Astrocyte (in vitro differentiated cells and primary cell): ENCODE measurements around the gene FBLIM1. TPM values are rescaled to one million over a fixed set of nuclear protein-coding genes. Genes with fewer than 3 reads are reported as not detected.
"Not testable (repeated sequence)": the region's sequence is repeated elsewhere in the genome, so short reads cannot be mapped to it uniquely, and the experiment has no call there.

Source experiments
- DNase-seq: peaks from one replicate; pipeline ENCODE4 v3.0.0-alpha.2; 2010; ENCODE audit warnings: low read depth
- FAIRE-seq: peaks from 2 replicates; lab custom pipeline; 2011; peaks lifted over from hg19 to GRCh38; lab: Jason Lieb, UNC
- H2AFZ ChIP-seq: 2 replicates; pipeline ENCODE4 v1.6.0; 2012; ENCODE audit warnings: low read depth, low read length, inconsistent platforms
- H3K27ac ChIP-seq: 2 replicates; pipeline ENCODE4 v1.5.1; 2011; ENCODE audit warnings: low read depth, low read length, inconsistent platforms
- H3K27me3 ChIP-seq: 2 replicates; pipeline ENCODE4 v1.6.0; 2011; ENCODE audit warnings: low read length, inconsistent platforms; ENCODE audit not compliant: insufficient read depth
- H3K36me3 ChIP-seq: 2 replicates; pipeline ENCODE4 v1.5.1; 2011; ENCODE audit warnings: low read length, inconsistent platforms; ENCODE audit not compliant: insufficient read depth
- H3K4me1 ChIP-seq: 2 replicates; pipeline ENCODE4 v1.5.1; 2011; ENCODE audit warnings: low read length, inconsistent platforms; ENCODE audit not compliant: insufficient read depth
- H3K4me2 ChIP-seq: 2 replicates; pipeline ENCODE4 v1.6.0; 2012; ENCODE audit warnings: low read length, inconsistent platforms
- H3K4me3 ChIP-seq: 2 replicates; pipeline ENCODE4 v1.5.1; 2011; ENCODE audit warnings: low read depth, mild to moderate bottlenecking, low read length, inconsistent platforms; ENCODE audit not compliant: insufficient read depth
- H3K79me2 ChIP-seq: 2 replicates; pipeline ENCODE4 v1.6.0; 2012; ENCODE audit warnings: mild to moderate bottlenecking, low read length, inconsistent platforms; ENCODE audit not compliant: insufficient read depth
- H3K9ac ChIP-seq: 2 replicates; pipeline ENCODE4 v1.6.0; 2012; ENCODE audit warnings: mild to moderate bottlenecking, low read length, inconsistent platforms
- H3K9me3 ChIP-seq: 2 replicates; pipeline ENCODE4 v1.5.1; 2012; ENCODE audit warnings: low read depth, mild to moderate bottlenecking, low read length, inconsistent platforms; ENCODE audit not compliant: insufficient read depth
- H4K20me1 ChIP-seq: 2 replicates; pipeline ENCODE4 v1.6.0; 2012; ENCODE audit warnings: low read length, inconsistent platforms; ENCODE audit not compliant: insufficient read depth
- H3K27ac Mint-ChIP-seq: one replicate; pipeline ENCODE4 v1.8.0; 2021; ENCODE audit warnings: mild to moderate bottlenecking, mixed read lengths; ENCODE audit not compliant: unreplicated experiment
- H3K27me3 Mint-ChIP-seq: one replicate; pipeline ENCODE4 v1.8.0; 2021; ENCODE audit warnings: low read depth, mixed read lengths; ENCODE audit not compliant: unreplicated experiment
- H3K36me3 Mint-ChIP-seq: one replicate; pipeline ENCODE4 v1.8.0; 2021; ENCODE audit warnings: low read depth, mixed read lengths; ENCODE audit not compliant: unreplicated experiment
- H3K4me1 Mint-ChIP-seq: one replicate; pipeline ENCODE4 v1.8.0; 2021; ENCODE audit warnings: low read depth, mixed read lengths; ENCODE audit not compliant: unreplicated experiment
- H3K4me3 Mint-ChIP-seq: one replicate; pipeline ENCODE4 v1.8.0; 2021; ENCODE audit warnings: mild to moderate bottlenecking, moderate library complexity, mixed read lengths; ENCODE audit not compliant: unreplicated experiment
- H3K9me3 Mint-ChIP-seq: one replicate; pipeline ENCODE4 v1.8.0; 2021; ENCODE audit warnings: mild to moderate bottlenecking, mixed read lengths; ENCODE audit not compliant: unreplicated experiment
- EZH2 ChIP-seq: IDR thresholded peaks from 2 replicates; pipeline ENCODE4 v1.6.1; 2012; ENCODE audit warnings: mild to moderate bottlenecking, low read length, inconsistent platforms; ENCODE audit not compliant: insufficient read depth
- total RNA-seq: library from RNA; stranded (reverse); gene quantifications from 2 replicates; pipeline ENCODE4 v1.2.1, GENCODE V29; 2021
- TF ChIP-seq, protein P1 (sequence below): IDR thresholded peaks from 2 replicates; pipeline ENCODE4 v1.5.1; 2011; ENCODE audit warnings: low read depth, mild to moderate bottlenecking, inconsistent platforms, low read length, moderate library complexity; ENCODE audit not compliant: insufficient read depth

The FBLIM1 gene
- total RNA-seq, 1 donor from 2014 or later: 179 TPM

DNA sequence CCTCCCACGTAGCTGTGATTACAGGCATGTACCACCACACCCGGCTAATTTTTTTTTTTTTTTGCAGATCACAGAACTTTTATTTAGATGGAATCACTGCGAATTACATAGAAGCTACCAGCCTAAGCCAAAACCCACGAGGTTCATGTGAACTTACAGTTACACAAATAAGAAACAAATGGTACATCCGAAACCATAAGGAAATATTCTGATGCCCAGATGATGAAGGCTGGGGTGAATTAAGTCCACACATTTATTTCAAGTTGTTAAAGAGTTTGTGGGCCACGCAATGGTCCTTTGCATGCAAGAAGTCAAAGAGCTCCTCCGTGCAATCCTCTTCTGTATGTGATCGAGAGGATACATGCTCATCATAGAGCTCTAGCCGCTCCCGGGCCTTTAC lies 48.5 kb downstream of the FBLIM1 start:
- FAIRE-seq: no peak
- H3K27ac Mint-ChIP-seq: no peak overlapping the region

DNA sequence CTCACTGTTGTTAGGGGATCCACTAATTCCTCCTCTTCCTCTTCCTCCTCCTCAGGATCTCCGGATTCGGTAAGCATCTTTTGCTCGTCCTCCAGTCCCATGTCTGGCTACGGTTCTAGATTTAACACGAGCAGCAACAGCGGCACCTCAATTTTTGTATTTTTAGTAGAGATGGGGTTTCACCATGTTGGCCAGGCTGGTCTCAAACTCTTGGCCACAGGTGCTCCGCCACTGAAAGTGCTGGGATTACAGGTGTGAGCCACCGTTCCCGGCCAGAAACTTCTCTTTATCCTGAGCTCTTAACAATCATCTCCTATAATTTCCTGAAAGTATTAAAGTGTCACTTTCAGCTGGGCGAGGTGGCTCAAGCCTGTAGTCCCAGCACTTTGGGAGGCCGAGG lies 49.0 kb downstream of the FBLIM1 start, which contains the start of gene UQCRHL:
Gene UQCRHL, minus strand, starts transcription at position 101 of the 400 bp plus-strand sequence. Its CDS starts 0 bp downstream, at position 101.
- not testable (repeated sequence) for H3K4me3 ChIP-seq, H2AFZ ChIP-seq, H3K9ac ChIP-seq, H3K4me2 ChIP-seq, H3K9me3 Mint-ChIP-seq, H3K4me3 Mint-ChIP-seq, H3K27me3 ChIP-seq, H3K9me3 ChIP-seq, H3K79me2 ChIP-seq, H4K20me1 ChIP-seq, H3K27ac ChIP-seq, H3K36me3 Mint-ChIP-seq, H3K4me1 ChIP-seq, H3K36me3 ChIP-seq, H3K4me1 Mint-ChIP-seq, DNase-seq, H3K27me3 Mint-ChIP-seq, FAIRE-seq
- H3K27ac Mint-ChIP-seq: peak within 1 kb of the TSS; percentile 66

More for the DNA sequence above, 48.5 kb downstream of the FBLIM1 start:
- Mint-ChIP-seq H3K9me3 (no peaks in the 10 kb centered on the region), H3K4me1 (peaks cover 10% of the 10 kb centered on the region), H3K36me3 (no peaks in the 10 kb centered on the region), H3K27me3 (peaks cover 2% of the 10 kb centered on the region), H3K4me3 (no peak overlapping the region)
- Histone ChIP-seq H2AFZ (no peak overlapping the region), H3K27me3 (no peaks in the 10 kb centered on the region), H4K20me1 (no peaks in the 10 kb centered on the region), H3K4me2 (no peak overlapping the region), H3K9ac (no peak overlapping the region), H3K4me1 (peaks cover 9% of the 10 kb centered on the region), H3K4me3 (no peak overlapping the region), H3K9me3 (no peaks in the 10 kb centered on the region), H3K36me3 (no peaks in the 10 kb centered on the region), H3K27ac (no peak overlapping the region), H3K79me2 (no peaks in the 10 kb centered on the region)
- TF ChIP-seq, protein P1, sequence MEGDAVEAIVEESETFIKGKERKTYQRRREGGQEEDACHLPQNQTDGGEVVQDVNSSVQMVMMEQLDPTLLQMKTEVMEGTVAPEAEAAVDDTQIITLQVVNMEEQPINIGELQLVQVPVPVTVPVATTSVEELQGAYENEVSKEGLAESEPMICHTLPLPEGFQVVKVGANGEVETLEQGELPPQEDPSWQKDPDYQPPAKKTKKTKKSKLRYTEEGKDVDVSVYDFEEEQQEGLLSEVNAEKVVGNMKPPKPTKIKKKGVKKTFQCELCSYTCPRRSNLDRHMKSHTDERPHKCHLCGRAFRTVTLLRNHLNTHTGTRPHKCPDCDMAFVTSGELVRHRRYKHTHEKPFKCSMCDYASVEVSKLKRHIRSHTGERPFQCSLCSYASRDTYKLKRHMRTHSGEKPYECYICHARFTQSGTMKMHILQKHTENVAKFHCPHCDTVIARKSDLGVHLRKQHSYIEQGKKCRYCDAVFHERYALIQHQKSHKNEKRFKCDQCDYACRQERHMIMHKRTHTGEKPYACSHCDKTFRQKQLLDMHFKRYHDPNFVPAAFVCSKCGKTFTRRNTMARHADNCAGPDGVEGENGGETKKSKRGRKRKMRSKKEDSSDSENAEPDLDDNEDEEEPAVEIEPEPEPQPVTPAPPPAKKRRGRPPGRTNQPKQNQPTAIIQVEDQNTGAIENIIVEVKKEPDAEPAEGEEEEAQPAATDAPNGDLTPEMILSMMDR: no peak
- no peak for TF ChIP-seq EZH2
- DNase-seq: no peak

DNA sequence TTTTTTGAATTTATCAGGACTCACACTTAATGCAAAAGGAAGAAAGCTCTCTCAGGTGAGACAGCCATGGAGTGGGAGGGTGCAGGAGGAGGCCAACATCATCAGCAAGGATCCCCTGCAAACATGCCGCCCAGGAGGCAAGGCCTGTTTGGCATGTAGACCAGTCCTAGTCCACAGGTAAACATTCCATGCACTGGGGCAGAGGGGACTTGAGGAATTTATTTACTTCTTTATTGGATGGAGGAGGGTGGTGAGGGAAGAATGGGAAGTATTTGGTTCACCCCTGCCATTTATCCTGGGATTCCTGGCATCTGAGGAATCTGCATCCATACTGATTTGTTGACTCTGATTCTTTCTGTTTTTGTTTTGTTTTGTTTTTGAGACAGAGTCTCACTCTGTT lies 50.4 kb downstream of the FBLIM1 start:
- no peaks in the 10 kb centered on the region for H3K9me3 ChIP-seq
- H3K4me2 ChIP-seq: no peak overlapping the region
- no peak for DNase-seq
- H3K9ac ChIP-seq: no peak overlapping the region
- no peaks in the 10 kb centered on the region for H3K36me3 ChIP-seq
- peaks cover 2% of the 10 kb centered on the region for H3K27me3 Mint-ChIP-seq
- no peak overlapping the region for H3K4me3 ChIP-seq
- no peak overlapping the region for H3K27ac Mint-ChIP-seq
- no peak overlapping the region for H3K27ac ChIP-seq
- no peak overlapping the region for H3K4me3 Mint-ChIP-seq
- H4K20me1 ChIP-seq: no peaks in the 10 kb centered on the region
- peaks cover 3% of the 10 kb centered on the region for H3K4me1 Mint-ChIP-seq
- H3K4me1 ChIP-seq: no peaks in the 10 kb centered on the region
- H3K9me3 Mint-ChIP-seq: no peaks in the 10 kb centered on the region
- no peaks in the 10 kb centered on the region for H3K36me3 Mint-ChIP-seq
- TF ChIP-seq EZH2: no peak
- TF ChIP-seq, protein P1: no peak
- no peaks in the 10 kb centered on the region for H3K79me2 ChIP-seq
- no peak overlapping the region for H2AFZ ChIP-seq
- no peaks in the 10 kb centered on the region for H3K27me3 ChIP-seq
- no peak for FAIRE-seq
